HCT116 (cell line): ENCODE results near the gene RETREG1. TPM values are rescaled to one million over a fixed set of nuclear protein-coding genes. Genes with fewer than 3 reads are reported as not detected.

Experiments used
- ATAC-seq: fragments of 200-7000 bp; cut with Tn5 transposase; 2 replicates; pipeline ENCODE4 v1.9.1; 2020; ENCODE audit warnings: mild to moderate bottlenecking, moderate library complexity
- BruUV-seq: library from RNA; stranded (reverse); fragments of 400-500 nt; replicated peaks from 2 replicates; lab custom pipeline; 2021; lab: Mats Ljungman, UMichigan
- CTCF ChIA-PET: fragments of 300-600 bp; sonication (Branson Sonifier 250); formaldehyde crosslinking; loops from one replicate; lab custom pipeline; 2021; ENCODE audit warnings: antibody characterized with exemption; lab: Charles Lee
- POLR2A ChIA-PET: fragments of 300-600, 350-600 bp; sonication (Branson Sonifier 250); formaldehyde crosslinking; loops from one replicate; lab custom pipeline; 2021; ENCODE audit warnings: antibody characterized with exemption; lab: Charles Lee
- RAD21 ChIA-PET, 2 experiments: fragments of 300-600 bp; sonication (Branson Sonifier 250); formaldehyde crosslinking; loops; one replicate each; lab custom pipeline; 2023; ENCODE audit warnings: low total read pairs in 2 of 2; ENCODE audit not compliant: uncharacterized antibody in 2 of 2, unreplicated experiment in 2 of 2, low non-redundant PET in 1 of 2; lab: Charles Lee
- DNase-seq: peaks from one replicate; pipeline ENCODE4 v3.0.0-alpha.2; 2010; ENCODE audit warnings: low read depth, low spot score
- H2AFZ ChIP-seq: fragments of 200-600 bp; shearing (Covaris generic), sonication (generic); 2 replicates; pipeline ENCODE4 v1.6.1; 2017; ENCODE audit warnings: low read depth, mixed run types, mixed read lengths, antibody characterized with exemption, low read length; ENCODE audit not compliant: poor library complexity, severe bottlenecking
- H3K27ac ChIP-seq: 2 replicates; pipeline ENCODE4 v1.5.1; 2012; ENCODE audit warnings: low read depth, low read length
- H3K27me3 ChIP-seq: fragments of 200-600 bp; sonication (generic); 2 replicates; pipeline ENCODE4 v1.6.1; 2016; ENCODE audit warnings: mixed run types, low read length, mixed read lengths; ENCODE audit not compliant: insufficient read depth
- H3K36me3 ChIP-seq, 2 experiments: fragments of 200-500 bp in 1 of 2; fragments of 200-600 bp in 1 of 2; sonication (Bioruptor generic) in 1 of 2; sonication (generic) in 1 of 2; 2 replicates each; pipeline versions ENCODE4 v1.5.1 to v1.6.1; 2014 to 2016; ENCODE audit warnings: low read length in 2 of 2, inconsistent platforms in 1 of 2, mixed read lengths in 1 of 2, mixed run types in 1 of 2; ENCODE audit not compliant: insufficient read depth in 2 of 2, control insufficient read depth in 1 of 2
- H3K4me1 ChIP-seq, 2 experiments: fragments of 200-600 bp in 1 of 2; sonication (generic) in 1 of 2; 2 replicates each; pipeline versions ENCODE4 v1.5.1 to v1.6.1; 2012 to 2017; ENCODE audit warnings: low read length in 2 of 2, inconsistent platforms in 1 of 2, mild to moderate bottlenecking in 1 of 2, mixed read lengths in 1 of 2, mixed run types in 1 of 2, moderate library complexity in 1 of 2; ENCODE audit not compliant: insufficient read depth in 2 of 2, control insufficient read depth in 1 of 2
- H3K4me2 ChIP-seq: fragments of 200-600 bp; sonication (generic); 2 replicates; pipeline ENCODE4 v1.6.1; 2017; ENCODE audit warnings: mixed run types, low read length, mixed read lengths
- H3K4me3 ChIP-seq, 2 experiments: fragments of 200-600 bp in 1 of 2; sonication (generic) in 1 of 2; replicated peaks in 1 of 2; 2 replicates each; pipeline ENCODE4 v1.5.1; 2011 to 2016; ENCODE audit warnings: low read length in 2 of 2, control low read depth in 1 of 2, low read depth in 1 of 2, mild to moderate bottlenecking in 1 of 2, mixed read lengths in 1 of 2, mixed run types in 1 of 2
- H3K79me2 ChIP-seq: fragments of 200-600 bp; sonication (generic); 2 replicates; pipeline ENCODE4 v1.6.1; 2017; ENCODE audit warnings: mild to moderate bottlenecking, mixed run types, low read length, moderate library complexity, mixed read lengths; ENCODE audit not compliant: insufficient read depth
- H3K9ac ChIP-seq: fragments of 200-600 bp; sonication (generic); 2 replicates; pipeline ENCODE4 v1.6.1; 2016; ENCODE audit warnings: low read length, mixed read lengths
- H3K9me2 ChIP-seq: fragments of 200-600 bp; sonication (generic), shearing (Covaris generic); 2 replicates; pipeline ENCODE4 v1.6.1; 2017; ENCODE audit warnings: mixed run types, mild to moderate bottlenecking, moderate library complexity; ENCODE audit not compliant: insufficient read depth
- H3K9me3 ChIP-seq, 2 experiments: fragments of 200-500 bp in 1 of 2; fragments of 200-600 bp in 1 of 2; sonication (Bioruptor generic) in 1 of 2; sonication (generic) in 1 of 2; 2 replicates each; pipeline ENCODE4 v1.6.1; 2014 to 2017; ENCODE audit warnings: low read length in 2 of 2, mixed read lengths in 2 of 2, inconsistent platforms in 1 of 2, low read depth in 1 of 2, mild to moderate bottlenecking in 1 of 2, mixed run types in 1 of 2, moderate library complexity in 1 of 2; ENCODE audit not compliant: control insufficient read depth in 1 of 2, insufficient read depth in 1 of 2
- H4K20me1 ChIP-seq: fragments of 200-600 bp; sonication (generic), shearing (Covaris generic); 2 replicates; pipeline ENCODE4 v1.6.1; 2017; ENCODE audit warnings: mixed run types, mild to moderate bottlenecking, moderate library complexity; ENCODE audit not compliant: insufficient read depth
- ATF3 ChIP-seq: IDR thresholded peaks from 2 replicates; pipeline ENCODE4 v1.6.1; 2012
- CBX3 ChIP-seq: IDR thresholded peaks from 2 replicates; pipeline ENCODE4 v1.6.1; 2012; ENCODE audit warnings: low read depth
- CEBPB ChIP-seq: IDR thresholded peaks from 2 replicates; pipeline ENCODE4 v1.6.1; 2012; ENCODE audit warnings: low read depth
- CTCF ChIP-seq, 3 experiments: fragments of 200-600 bp in 1 of 3; sonication (generic) in 1 of 3; IDR thresholded peaks in 2 of 3; conservative IDR thresholded peaks in 1 of 3; 2 replicates each; pipeline ENCODE4 v1.5.1; 2012 to 2017; ENCODE audit warnings: low read depth in 2 of 3, low read length in 2 of 3, antibody characterized with exemption in 1 of 3, borderline replicate concordance in 1 of 3, control low read depth in 1 of 3, mild to moderate bottlenecking in 1 of 3, mixed read lengths in 1 of 3, mixed run types in 1 of 3, moderate library complexity in 1 of 3; ENCODE audit not compliant: insufficient read depth in 1 of 3
- EZH2 ChIP-seq: fragments of 200-600 bp; sonication (generic); IDR thresholded peaks from 2 replicates; pipeline ENCODE4 v1.6.1; 2017; ENCODE audit warnings: antibody characterized with exemption, mixed run types
- EZH2phosphoT487 ChIP-seq: fragments of 200-600 bp; IDR thresholded peaks from 2 replicates; pipeline ENCODE4 v1.6.1; 2018; ENCODE audit warnings: antibody characterized with exemption, borderline replicate concordance
- FOSL1 ChIP-seq: IDR thresholded peaks from 2 replicates; pipeline ENCODE4 v1.6.1; 2012; ENCODE audit warnings: low read depth
- JUND ChIP-seq: IDR thresholded peaks from 2 replicates; pipeline ENCODE4 v1.6.1; 2012
- MAX ChIP-seq: IDR thresholded peaks from 2 replicates; pipeline ENCODE4 v1.6.1; 2012
- POLR2A ChIP-seq: IDR thresholded peaks from 2 replicates; pipeline ENCODE4 v1.7.0; 2011; ENCODE audit warnings: borderline replicate concordance; ENCODE audit not compliant: insufficient read depth, insufficient read length; ENCODE audit errors: extremely low read depth
- POLR2AphosphoS5 ChIP-seq: IDR thresholded peaks from 2 replicates; pipeline ENCODE4 v1.6.1; 2011; ENCODE audit warnings: mild to moderate bottlenecking, low read depth, low read length, moderate library complexity
- REST ChIP-seq: IDR thresholded peaks from 2 replicates; pipeline ENCODE4 v1.6.1; 2012; ENCODE audit warnings: low read depth
- SIN3A ChIP-seq: IDR thresholded peaks from 2 replicates; pipeline ENCODE4 v1.6.1; 2012; ENCODE audit warnings: low read depth
- SP1 ChIP-seq: IDR thresholded peaks from 2 replicates; pipeline ENCODE4 v1.6.1; 2012; ENCODE audit warnings: low read depth
- SRF ChIP-seq: IDR thresholded peaks from 2 replicates; pipeline ENCODE4 v1.6.1; 2012; ENCODE audit warnings: low read depth
- intact Hi-C: fragments of 100-400 bp; cut with micrococcal nuclease; formaldehyde crosslinking; loops from 2 replicates; pipeline ENCODE4 v1.10.0; 2022
- total RNA-seq: library from RNA; stranded (reverse); gene quantifications from one replicate; pipeline ENCODE4 v1.2.1, GENCODE V29; 2021; ENCODE audit not compliant: unreplicated experiment

Gene RETREG1
- total RNA-seq, 1 experiment from 2014 or later: 6.0 TPM

GRCh38 chr5:16574789-16575721, 41.7 kb downstream of the RETREG1 start:
- TF ChIP-seq SIN3A (no peak), SP1 (no peak)
- intact Hi-C loops: no loop called here
- no peaks in the 10 kb centered on the region for H3K79me2 ChIP-seq
- BruUV-seq: no TSS peak
- no peaks in the 10 kb centered on the region for H3K9me2 ChIP-seq
- H3K9me3 ChIP-seq: no peaks in the 10 kb centered on the region
- POLR2A ChIA-PET: no interaction called here
- H3K27me3 ChIP-seq: no peaks in the 10 kb centered on the region
- H3K27ac ChIP-seq: no peak overlapping the region
- H4K20me1 ChIP-seq: no peaks in the 10 kb centered on the region
- H3K9ac ChIP-seq: no peak overlapping the region
- H2AFZ ChIP-seq: no peak overlapping the region
- CTCF ChIA-PET: interaction anchor here (1.0 kb wide), 1 partner anchor 10 kb away, joined by 3 read pairs; no protein-coding TSS in a partner anchor
- no peak overlapping the region for H3K4me2 ChIP-seq
- H3K36me3 ChIP-seq: no peaks in the 10 kb centered on the region
- ATAC-seq (no peak), DNase-seq (no peak)
- H3K4me1 ChIP-seq: no peaks in the 10 kb centered on the region
- RAD21 ChIA-PET: no interaction called here
- no peak overlapping the region for H3K4me3 ChIP-seq

- intact Hi-C loops: no loop called here
- no peaks in the 10 kb centered on the region for H3K9me2 ChIP-seq
- H3K79me2 ChIP-seq: no peaks in the 10 kb centered on the region
- no peaks in the 10 kb centered on the region for H3K9me3 ChIP-seq
- H3K4me1 ChIP-seq: no peaks in the 10 kb centered on the region
- no peak overlapping the region for H3K4me3 ChIP-seq
- POLR2A ChIA-PET: no interaction called here
- RAD21 ChIA-PET: no interaction called here
- H3K27me3 ChIP-seq: no peaks in the 10 kb centered on the region
- CTCF ChIA-PET: no interaction called here
- no peak overlapping the region for H3K4me2 ChIP-seq
- H4K20me1 ChIP-seq: no peaks in the 10 kb centered on the region
- H3K36me3 ChIP-seq: no peaks in the 10 kb centered on the region
- H2AFZ ChIP-seq: no peak overlapping the region
- no peak for TF ChIP-seq POLR2A
- no peak for TF ChIP-seq CBX3
- no peak for TF ChIP-seq CEBPB
- no peak for TF ChIP-seq CTCF (IDR thresholded peaks at IDR 0.05 in 2 of 3, conservative IDR thresholded peaks at IDR 0.05 in 1 of 3; ENCODE audit: borderline replicate concordance in 1 of 3, insufficient read depth in 1 of 3, low read depth in 2 of 3, low read length in 2 of 3)
- no peak for TF ChIP-seq POLR2AphosphoS5
- no peak for TF ChIP-seq ATF3
- no peak for TF ChIP-seq FOSL1
- no peak for TF ChIP-seq SIN3A
- TF ChIP-seq REST: no peak
- no peak for TF ChIP-seq SRF
- TF ChIP-seq MAX: no peak
- TF ChIP-seq EZH2: no peak
- no peak for TF ChIP-seq JUND
- no peak for TF ChIP-seq EZH2phosphoT487
- TF ChIP-seq SP1: no peak
- TF ChIP-seq, all 23 proteins: peak for 0
- no peak for DNase-seq
- H3K27ac ChIP-seq: no peak overlapping the region
- no peak for ATAC-seq
- H3K9ac ChIP-seq: no peak overlapping the region
- BruUV-seq: no TSS peak
Observed at GRCh38 chr5:16573401-16573800, 43.4 kb downstream of the RETREG1 start.
